NCI-H187 (cell line): ENCODE results near the gene CABLES2.

Source experiments
- DNase-seq, 2 experiments: peaks; one replicate each; lab custom pipeline; 2025; lab: John Stamatoyannopoulos, UW

Gene CABLES2

GRCh38 chr20:62372042-62372993 lies 34.8 kb downstream of the CABLES2 start:
- no peak for DNase-seq

- DNase-seq = no peak
These were observed 35.5 kb downstream of the CABLES2 start for GRCh38 chr20:62371588-62372041.

DNA sequence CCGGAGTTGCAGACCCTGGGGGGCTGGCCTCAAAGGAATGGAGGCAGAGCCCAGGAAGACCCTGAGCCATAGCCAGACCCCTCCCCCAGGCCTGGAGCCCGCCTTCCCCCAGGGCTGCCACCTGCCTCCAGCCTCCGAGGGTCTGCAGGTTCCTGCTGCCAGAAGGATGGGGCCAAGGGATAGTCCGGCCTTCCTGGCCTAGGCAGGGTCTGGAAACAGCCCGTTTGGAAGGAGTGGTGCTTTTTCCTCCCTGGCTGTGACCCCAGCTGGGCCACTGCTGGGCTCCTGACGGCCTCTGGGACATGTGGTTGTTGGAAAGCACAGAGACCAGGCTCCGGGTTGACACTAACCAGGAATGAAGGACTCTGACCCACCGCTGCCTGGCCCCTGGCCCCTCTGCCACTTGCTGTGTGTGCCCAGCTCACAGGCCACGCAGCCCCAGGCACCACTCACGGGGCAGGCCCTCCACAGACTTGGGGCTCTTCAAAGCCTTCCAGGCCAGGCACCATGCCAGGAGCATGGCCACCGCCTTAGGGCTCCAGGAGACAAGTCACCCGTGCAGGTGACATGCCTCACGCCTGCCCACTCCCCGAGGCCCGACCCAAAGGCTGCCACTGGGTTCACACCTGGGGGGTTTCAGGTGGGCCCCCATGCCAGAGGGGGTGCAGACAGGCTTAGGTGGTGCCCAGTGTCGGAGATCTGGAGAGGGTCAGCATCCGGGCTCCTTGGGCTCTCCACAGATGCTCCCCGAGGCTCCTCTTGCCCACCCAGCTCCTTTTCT lies 36.1 kb downstream of the CABLES2 start:
- DNase-seq = no peak

- DNase-seq = no peak
These were observed 36.8 kb downstream of the CABLES2 start for GRCh38 chr20:62370115-62370806.

DNA sequence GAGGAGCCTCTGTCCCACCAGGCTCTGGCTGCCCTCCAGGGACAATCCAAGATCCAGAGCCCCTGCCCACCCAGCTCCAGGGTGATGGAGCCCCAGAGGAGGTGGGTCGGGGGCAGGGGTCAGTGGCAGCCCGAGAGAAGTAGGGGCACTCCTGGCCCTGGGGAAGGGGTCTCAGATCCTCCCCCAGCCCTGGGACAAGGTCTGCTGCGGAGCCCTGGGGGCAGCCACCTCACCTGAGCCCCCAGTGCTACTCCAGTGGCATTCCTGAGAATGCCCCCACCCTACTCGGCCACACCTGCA lies 37.3 kb downstream of the CABLES2 start:
- no peak for DNase-seq

DNA sequence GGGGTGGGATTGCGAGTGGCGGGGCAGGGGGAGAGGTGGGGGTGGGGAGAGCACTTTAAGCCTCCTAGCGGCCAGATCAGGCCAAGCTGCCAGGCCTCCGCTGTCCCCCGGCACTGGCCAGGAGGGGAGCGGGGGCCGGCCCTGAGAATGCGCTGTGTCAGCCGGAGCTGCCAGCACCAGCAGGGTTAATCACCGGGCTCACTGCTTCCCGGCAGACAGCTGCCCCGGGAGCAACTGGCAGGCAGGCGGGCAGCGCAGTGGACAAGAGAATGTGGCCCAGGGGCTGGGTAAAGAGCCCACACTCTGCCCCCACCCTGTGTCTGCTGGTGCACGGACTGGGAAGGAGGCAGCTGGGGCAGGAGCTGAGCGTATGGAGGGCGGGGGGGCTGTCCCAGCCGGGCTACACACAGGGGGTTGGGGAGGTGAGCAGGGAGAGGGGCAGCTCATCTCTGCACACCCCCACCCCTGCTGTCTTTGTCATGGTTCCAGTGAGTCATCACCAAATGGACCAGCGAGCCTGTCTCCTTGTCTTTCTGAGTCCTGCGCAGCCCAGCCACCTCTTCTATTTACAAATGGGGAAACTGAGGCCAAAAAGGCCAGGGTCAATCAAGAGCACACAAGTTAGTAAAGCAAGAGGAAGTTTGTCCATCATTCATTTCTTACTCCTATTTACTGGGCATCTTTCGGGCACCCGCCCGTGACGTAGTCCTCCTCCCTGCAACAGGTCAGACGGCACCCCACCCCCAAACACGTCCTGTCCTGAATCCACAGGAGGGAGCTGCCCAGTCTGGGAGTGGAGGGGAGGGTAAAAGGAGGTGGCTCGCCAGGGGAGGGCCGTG lies 37.9 kb downstream of the CABLES2 start:
- no peak for DNase-seq

DNA sequence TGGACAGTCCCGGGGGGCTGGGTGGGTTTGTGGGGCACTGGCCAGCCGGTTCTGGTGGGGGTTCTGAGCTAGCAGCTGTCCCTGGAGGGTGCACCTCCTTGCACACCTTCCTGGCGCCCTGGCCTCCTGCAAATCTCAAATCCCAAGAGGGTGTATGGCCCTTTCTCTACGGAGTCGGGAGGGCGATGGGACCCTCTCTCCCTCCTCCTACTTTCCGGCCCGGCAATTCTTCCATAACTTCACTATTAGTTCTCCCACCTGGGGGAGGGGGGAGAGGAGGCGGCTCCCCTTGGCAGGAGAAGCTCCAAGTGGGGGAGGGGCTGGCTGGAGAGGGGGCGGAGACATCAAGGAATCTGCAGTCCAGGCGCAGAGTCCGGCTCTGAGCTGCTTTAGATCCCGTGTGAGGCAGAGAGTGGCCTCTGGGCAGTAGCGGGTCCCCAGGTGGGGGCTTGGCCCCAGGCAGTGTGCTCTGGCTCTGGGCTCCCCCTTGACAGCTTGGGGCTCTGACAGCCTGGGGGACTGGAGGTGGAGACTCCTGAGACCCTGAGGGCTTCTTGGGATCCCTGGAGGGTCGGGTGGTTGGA lies 38.6 kb downstream of the CABLES2 start:
- peak in 1 of 2 experiments; percentile 31 for DNase-seq

DNA sequence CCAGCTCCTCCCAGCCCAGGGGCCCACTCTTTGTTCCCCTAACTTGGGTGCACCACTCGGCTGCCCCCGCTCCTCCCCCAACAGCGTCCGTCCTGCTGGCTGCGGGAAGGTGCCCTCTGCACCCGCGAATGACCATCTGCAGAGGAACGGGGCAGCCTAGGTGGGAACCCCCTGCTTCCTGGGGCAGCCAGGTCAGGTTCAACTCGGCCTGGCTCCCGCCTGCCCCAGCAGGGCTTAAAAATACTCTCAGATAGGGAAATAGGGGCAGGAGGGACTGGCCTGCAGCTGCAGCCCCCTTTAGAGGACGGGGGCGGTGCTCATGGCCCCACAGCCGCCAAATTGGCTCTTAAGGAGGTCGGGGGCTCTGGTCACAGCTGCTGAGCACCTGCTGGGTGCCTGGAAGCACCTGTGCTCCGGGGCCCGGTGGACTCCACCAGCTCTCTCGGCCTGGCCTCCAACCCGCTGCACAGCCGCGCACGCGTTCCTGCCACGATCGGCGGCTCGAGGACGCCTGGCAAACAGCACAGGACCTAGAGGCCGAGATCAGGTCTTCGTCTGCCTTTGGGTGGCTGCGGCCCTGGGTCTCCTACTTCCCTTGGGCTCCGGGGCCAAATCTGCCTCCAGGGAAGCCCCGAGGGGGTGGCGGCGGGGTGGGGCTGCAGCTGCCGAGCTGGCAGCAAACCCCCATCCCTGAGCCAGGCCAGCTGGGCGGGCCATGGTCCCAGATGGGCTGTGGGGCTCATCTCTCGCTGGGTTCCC lies 39.3 kb downstream of the CABLES2 start:
- peak in 1 of 2 experiments; percentile 37 for DNase-seq

DNA sequence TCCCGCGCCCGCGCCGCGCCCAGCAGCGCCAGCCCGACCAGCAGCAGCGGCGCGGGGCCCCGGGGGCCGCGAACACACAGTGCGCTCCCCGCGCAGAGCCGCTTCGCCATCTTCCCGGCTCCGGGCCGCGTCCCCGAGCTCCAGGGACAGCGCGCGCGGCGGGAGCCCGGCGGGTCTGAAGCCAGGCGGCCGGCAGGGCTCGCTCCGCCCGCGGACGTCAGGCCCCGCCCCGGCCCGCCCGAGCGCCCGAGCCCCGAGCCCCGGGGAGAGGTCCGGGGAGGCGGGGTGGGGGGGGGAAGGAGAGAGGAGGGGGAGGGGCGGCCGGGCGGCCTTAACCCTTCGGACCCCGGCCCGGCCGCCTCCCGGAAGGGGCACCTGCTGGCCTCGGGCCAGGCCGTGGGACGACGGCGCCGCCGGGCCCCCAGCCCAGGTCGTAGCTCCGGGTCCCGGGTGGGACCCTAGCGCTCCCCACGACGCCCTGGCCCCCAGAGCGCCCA lies 39.9 kb downstream of the CABLES2 start, which contains the start of gene LAMA5:
LAMA5 (minus strand) TSS at position 177 of the 497 bp plus-strand sequence; CDS start at position 110, 67 bp downstream.
- peak in 1 of 2 experiments; percentile 67 for DNase-seq

DNA sequence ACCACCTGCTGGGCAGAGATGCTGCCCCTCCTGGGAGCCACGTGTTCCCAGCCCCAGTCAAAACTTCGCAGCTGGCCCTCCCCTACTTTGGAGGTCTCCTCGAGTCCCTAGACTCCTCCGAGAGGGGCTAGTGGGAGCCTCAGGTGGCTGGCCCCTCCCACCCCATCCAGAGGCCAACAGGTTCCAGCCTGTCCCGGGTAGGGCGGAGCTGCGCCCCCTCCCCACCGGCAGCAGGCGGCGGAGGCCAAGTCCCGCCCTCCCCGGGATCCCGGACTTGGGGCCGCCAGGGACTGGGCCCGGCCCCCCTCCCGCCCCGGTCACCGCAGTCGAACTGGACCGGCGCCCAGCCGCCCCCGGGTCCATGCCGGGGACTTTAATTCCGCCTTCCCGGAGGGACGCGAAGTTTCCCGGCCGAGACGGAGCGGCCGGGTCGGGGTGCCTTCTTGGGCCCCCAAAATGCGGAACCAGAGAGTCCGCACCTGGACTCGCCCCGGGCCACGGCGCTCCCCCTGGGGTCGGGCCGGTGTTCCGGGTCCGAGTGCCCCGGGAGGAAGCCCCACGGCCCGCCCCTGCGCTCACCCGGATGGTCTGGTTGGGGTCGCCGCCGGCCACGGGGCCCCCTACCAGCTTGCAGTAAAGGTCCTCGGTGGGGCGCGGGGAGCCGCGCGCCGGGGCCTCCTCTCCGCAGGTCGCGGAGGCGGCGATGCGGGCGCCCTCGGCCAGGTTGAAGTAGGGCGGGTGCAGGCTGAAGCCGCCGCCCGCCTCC lies 40.5 kb downstream of the CABLES2 start:
- no peak for DNase-seq

GRCh38 chr20:62365814-62366369 lies 41.2 kb downstream of the CABLES2 start:
- peak; percentile 29 to 31 for DNase-seq

DNA sequence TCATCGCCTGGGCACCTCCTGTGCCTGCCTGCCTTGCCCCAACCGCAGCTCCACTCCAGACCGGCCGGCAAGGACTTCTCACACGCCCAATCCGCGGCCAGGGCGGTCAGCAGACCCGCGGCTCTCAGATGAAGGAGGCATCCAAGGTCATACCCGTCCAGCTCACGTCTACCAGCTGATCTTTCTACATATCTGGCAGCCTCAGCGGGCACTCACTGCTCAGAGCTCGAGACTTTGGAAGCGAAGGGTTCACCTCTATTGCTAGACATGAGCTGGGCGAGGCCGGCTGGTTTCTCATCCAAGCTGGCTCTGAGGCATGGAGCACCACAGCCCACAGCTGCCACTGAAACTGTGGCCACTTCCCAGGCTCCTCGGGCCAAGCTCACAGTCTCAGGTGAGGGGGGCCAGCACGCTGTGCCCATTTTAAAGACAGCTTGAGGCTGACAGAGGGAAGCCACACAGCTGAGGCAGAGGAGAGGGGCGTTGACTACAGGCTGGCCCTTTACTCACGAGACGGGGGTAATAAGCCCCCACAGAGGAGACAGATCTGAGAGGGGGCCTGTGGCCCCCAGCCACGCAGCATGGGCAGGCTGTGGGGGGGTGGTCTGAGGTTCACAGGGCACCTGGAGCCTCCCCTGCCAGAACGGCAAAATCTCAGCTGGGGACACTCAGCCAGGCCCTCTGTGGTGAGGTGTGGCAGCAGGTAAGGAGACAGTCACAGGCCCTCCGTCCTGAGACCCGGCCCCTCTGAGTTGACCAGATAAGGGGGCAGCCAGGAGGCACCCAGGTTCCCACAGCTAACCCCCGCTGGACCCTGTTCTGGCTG lies 42.0 kb downstream of the CABLES2 start:
- no peak for DNase-seq

GRCh38 chr20:62363920-62364851 lies 42.9 kb downstream of the CABLES2 start:
- DNase-seq = no peak

GRCh38 chr20:62362991-62363919 lies 43.8 kb downstream of the CABLES2 start:
- no peak for DNase-seq

- DNase-seq = no peak
These were observed 44.5 kb downstream of the CABLES2 start for GRCh38 chr20:62362590-62362940.
